ENCODE data around the gene SRRM2.

Gene SRRM2

DNA sequence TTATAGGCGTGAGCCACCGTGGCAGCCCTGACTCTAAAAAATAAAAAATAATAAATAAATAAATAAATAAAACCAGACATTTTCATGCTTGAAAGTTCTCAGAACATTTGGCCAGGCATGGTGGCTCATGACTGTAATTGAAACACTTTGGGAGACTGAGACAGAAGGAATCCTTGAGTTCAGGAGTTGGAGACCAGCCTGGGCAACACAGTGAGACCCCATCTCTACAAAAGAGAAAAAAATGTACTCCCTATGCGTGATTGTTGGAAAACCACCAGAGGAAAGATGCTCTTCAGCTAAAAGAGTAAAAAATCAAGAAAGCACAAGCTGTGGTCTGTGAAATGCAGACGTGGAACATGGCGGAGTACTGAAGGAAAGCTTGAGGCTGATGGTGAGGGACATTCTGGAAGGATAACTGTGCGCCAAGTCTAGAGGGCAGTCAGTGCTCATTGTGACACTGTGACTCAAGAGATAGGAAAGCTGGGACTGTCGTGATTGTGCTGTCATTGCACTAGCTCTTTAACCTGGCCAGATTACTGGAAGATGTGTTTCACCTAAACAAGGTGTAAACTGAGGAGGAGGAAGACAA, 28.3 kb upstream of the SRRM2 start:
- TF ChIP-seq, protein P1, sequence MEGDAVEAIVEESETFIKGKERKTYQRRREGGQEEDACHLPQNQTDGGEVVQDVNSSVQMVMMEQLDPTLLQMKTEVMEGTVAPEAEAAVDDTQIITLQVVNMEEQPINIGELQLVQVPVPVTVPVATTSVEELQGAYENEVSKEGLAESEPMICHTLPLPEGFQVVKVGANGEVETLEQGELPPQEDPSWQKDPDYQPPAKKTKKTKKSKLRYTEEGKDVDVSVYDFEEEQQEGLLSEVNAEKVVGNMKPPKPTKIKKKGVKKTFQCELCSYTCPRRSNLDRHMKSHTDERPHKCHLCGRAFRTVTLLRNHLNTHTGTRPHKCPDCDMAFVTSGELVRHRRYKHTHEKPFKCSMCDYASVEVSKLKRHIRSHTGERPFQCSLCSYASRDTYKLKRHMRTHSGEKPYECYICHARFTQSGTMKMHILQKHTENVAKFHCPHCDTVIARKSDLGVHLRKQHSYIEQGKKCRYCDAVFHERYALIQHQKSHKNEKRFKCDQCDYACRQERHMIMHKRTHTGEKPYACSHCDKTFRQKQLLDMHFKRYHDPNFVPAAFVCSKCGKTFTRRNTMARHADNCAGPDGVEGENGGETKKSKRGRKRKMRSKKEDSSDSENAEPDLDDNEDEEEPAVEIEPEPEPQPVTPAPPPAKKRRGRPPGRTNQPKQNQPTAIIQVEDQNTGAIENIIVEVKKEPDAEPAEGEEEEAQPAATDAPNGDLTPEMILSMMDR (conservative IDR thresholded peaks at IDR 0.05; ENCODE audit: low read length), result no peak
- TF ChIP-seq EZH2phosphoT487 (IDR thresholded peaks at IDR 0.05; ENCODE audit: borderline replicate concordance), result no peak
- no peak overlapping the region for H3K4me3 ChIP-seq (ENCODE audit: low read length, poor library complexity, severe bottlenecking)
- no peaks in the 10 kb centered on the region for H3K9me3 ChIP-seq (ENCODE audit: insufficient read depth, low read depth, low read length)
- no peak overlapping the region for H2AFZ ChIP-seq (ENCODE audit: low read length)
- no peaks in the 10 kb centered on the region for H3K79me2 ChIP-seq (ENCODE audit: insufficient read depth, low read length)
- H3K27me3 ChIP-seq (ENCODE audit: insufficient read depth, low read length, poor library complexity, severe bottlenecking), result no peaks in the 10 kb centered on the region
- no peaks in the 10 kb centered on the region for H3K9me2 ChIP-seq (replicated peaks; ENCODE audit: low read depth, low read length)
- no peaks in the 10 kb centered on the region for H3K36me3 ChIP-seq (ENCODE audit: insufficient read depth, low read length)
- H3K9ac ChIP-seq (ENCODE audit: low read depth, low read length, poor library complexity, severe bottlenecking), result no peak overlapping the region
- no peaks in the 10 kb centered on the region for H4K20me1 ChIP-seq (ENCODE audit: insufficient read depth, low read length, poor library complexity, severe bottlenecking)
- H3F3A ChIP-seq (ENCODE audit: low read depth), result no peaks in the 10 kb centered on the region
- no peak overlapping the region for H3K4me2 ChIP-seq (ENCODE audit: low read depth, low read length, poor library complexity, severe bottlenecking)
- no peaks in the 10 kb centered on the region for H3K4me1 ChIP-seq (ENCODE audit: insufficient read depth, low read length, poor library complexity, severe bottlenecking)

DNA sequence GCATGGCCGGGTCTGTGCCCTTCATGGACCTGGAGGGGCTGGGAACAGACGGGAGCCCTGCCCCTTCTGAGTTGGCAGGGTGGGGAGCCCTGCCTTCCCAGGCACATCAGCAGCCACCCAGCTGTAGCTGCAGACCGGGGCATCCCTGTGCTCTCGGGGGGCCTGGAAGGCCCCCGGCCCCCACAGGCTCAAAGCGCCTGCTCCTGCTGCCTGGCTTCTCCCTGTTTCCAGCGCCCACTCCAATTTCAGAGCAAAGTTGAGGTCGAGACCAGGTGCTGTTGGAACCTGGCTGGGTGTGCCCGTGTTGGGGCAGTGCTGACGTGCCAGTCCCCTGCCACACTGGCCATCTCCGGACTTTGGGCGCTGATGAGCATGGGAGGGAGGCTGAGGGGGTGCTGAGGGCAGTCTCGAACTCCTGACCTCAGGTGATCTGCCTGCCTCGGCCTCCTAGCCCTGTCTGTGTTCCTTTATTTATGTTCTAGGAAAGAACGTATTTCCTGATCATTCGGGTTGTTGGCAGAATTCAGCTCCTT, 27.6 kb upstream of the SRRM2 start:
- no peak overlapping the region for H2AFZ ChIP-seq (ENCODE audit: low read length)
- H3K4me3 ChIP-seq (ENCODE audit: low read length, poor library complexity, severe bottlenecking), result no peak overlapping the region
- H3K9me3 ChIP-seq (ENCODE audit: insufficient read depth, low read depth, low read length), result no peaks in the 10 kb centered on the region
- H3K9me2 ChIP-seq (replicated peaks; ENCODE audit: low read depth, low read length), result no peaks in the 10 kb centered on the region
- H3F3A ChIP-seq (ENCODE audit: low read depth), result no peaks in the 10 kb centered on the region
- no peaks in the 10 kb centered on the region for H3K79me2 ChIP-seq (ENCODE audit: insufficient read depth, low read length)
- H3K4me2 ChIP-seq (ENCODE audit: low read depth, low read length, poor library complexity, severe bottlenecking), result no peak overlapping the region
- no peak overlapping the region for H3K9ac ChIP-seq (ENCODE audit: low read depth, low read length, poor library complexity, severe bottlenecking)
- no peaks in the 10 kb centered on the region for H3K36me3 ChIP-seq (ENCODE audit: insufficient read depth, low read length)
- TF ChIP-seq, protein P1 (conservative IDR thresholded peaks at IDR 0.05; ENCODE audit: low read length), result no peak
- no peaks in the 10 kb centered on the region for H3K27me3 ChIP-seq (ENCODE audit: insufficient read depth, low read length, poor library complexity, severe bottlenecking)
- H4K20me1 ChIP-seq (ENCODE audit: insufficient read depth, low read length, poor library complexity, severe bottlenecking), result no peaks in the 10 kb centered on the region
- no peaks in the 10 kb centered on the region for H3K4me1 ChIP-seq (ENCODE audit: insufficient read depth, low read length, poor library complexity, severe bottlenecking)

DNA sequence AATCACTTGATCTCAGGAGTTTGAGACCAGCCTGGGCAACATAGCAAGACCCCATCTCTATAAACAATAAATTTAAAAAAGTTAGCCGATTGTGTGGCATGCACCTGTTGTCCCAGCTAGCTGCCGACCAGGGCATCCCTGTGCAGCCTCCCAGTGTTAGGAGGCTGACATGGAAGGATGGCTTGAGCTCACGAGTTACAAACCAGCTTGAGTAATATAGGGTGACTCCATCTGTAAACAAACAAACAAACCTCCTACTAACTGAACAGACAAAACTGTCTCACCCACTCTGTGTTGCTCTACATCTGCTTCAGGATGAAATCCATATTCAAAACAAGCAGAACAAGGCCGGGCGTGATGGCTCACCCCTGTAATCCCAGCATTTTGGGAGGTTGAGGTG, 25.5 kb upstream of the SRRM2 start:
- H3K4me1 ChIP-seq (ENCODE audit: insufficient read depth, low read length, poor library complexity, severe bottlenecking), result no peaks in the 10 kb centered on the region
- TF ChIP-seq EZH2phosphoT487 (IDR thresholded peaks at IDR 0.05; ENCODE audit: borderline replicate concordance), result no peak
- TF ChIP-seq, protein P1 (conservative IDR thresholded peaks at IDR 0.05; ENCODE audit: low read length), result no peak
- no peak overlapping the region for H3K4me3 ChIP-seq (ENCODE audit: low read length, poor library complexity, severe bottlenecking)
- H2AFZ ChIP-seq (ENCODE audit: low read length), result no peak overlapping the region
- no peaks in the 10 kb centered on the region for H3K9me2 ChIP-seq (replicated peaks; ENCODE audit: low read depth, low read length)
- no peaks in the 10 kb centered on the region for H4K20me1 ChIP-seq (ENCODE audit: insufficient read depth, low read length, poor library complexity, severe bottlenecking)
- H3F3A ChIP-seq (ENCODE audit: low read depth), result no peaks in the 10 kb centered on the region
- no peaks in the 10 kb centered on the region for H3K9me3 ChIP-seq (ENCODE audit: insufficient read depth, low read depth, low read length)
- H3K36me3 ChIP-seq (ENCODE audit: insufficient read depth, low read length), result no peaks in the 10 kb centered on the region
- no peaks in the 10 kb centered on the region for H3K79me2 ChIP-seq (ENCODE audit: insufficient read depth, low read length)
- H3K4me2 ChIP-seq (ENCODE audit: low read depth, low read length, poor library complexity, severe bottlenecking), result no peak overlapping the region
- H3K9ac ChIP-seq (ENCODE audit: low read depth, low read length, poor library complexity, severe bottlenecking), result no peak overlapping the region
- H3K27me3 ChIP-seq (ENCODE audit: insufficient read depth, low read length, poor library complexity, severe bottlenecking), result no peaks in the 10 kb centered on the region
